Fibroblast of mammary gland (primary cell): ENCODE data around the gene MINDY4.

Experiments used
- DNase-seq: peaks from one replicate; pipeline ENCODE4 v3.0.0-alpha.2; 2010; ENCODE audit warnings: low read depth
- H3K4me3 ChIP-seq: 2 replicates; pipeline ENCODE4 v1.5.1; 2011; ENCODE audit warnings: low read depth, mild to moderate bottlenecking, low read length, moderate library complexity; ENCODE audit not compliant: control insufficient read depth
- TF ChIP-seq, protein P1 (sequence below): conservative IDR thresholded peaks from 2 replicates; pipeline ENCODE4 v1.5.1; 2011; ENCODE audit warnings: low read depth, low read length, inconsistent platforms; ENCODE audit not compliant: control insufficient read depth, insufficient read depth

Gene MINDY4

GRCh38 chr7:30771880-30772425 is 736 bp downstream of the MINDY4 start:
- peak overlapping the region; percentile 87 for H3K4me3 ChIP-seq
- no peak for DNase-seq
- TF ChIP-seq, protein P1, sequence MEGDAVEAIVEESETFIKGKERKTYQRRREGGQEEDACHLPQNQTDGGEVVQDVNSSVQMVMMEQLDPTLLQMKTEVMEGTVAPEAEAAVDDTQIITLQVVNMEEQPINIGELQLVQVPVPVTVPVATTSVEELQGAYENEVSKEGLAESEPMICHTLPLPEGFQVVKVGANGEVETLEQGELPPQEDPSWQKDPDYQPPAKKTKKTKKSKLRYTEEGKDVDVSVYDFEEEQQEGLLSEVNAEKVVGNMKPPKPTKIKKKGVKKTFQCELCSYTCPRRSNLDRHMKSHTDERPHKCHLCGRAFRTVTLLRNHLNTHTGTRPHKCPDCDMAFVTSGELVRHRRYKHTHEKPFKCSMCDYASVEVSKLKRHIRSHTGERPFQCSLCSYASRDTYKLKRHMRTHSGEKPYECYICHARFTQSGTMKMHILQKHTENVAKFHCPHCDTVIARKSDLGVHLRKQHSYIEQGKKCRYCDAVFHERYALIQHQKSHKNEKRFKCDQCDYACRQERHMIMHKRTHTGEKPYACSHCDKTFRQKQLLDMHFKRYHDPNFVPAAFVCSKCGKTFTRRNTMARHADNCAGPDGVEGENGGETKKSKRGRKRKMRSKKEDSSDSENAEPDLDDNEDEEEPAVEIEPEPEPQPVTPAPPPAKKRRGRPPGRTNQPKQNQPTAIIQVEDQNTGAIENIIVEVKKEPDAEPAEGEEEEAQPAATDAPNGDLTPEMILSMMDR, result no peak

- H3K4me3 ChIP-seq, result no peak overlapping the region
- DNase-seq, result no peak
- TF ChIP-seq, protein P1, result no peak
These were observed 1.8 kb downstream of the MINDY4 start for GRCh38 chr7:30772984-30773383.

DNA sequence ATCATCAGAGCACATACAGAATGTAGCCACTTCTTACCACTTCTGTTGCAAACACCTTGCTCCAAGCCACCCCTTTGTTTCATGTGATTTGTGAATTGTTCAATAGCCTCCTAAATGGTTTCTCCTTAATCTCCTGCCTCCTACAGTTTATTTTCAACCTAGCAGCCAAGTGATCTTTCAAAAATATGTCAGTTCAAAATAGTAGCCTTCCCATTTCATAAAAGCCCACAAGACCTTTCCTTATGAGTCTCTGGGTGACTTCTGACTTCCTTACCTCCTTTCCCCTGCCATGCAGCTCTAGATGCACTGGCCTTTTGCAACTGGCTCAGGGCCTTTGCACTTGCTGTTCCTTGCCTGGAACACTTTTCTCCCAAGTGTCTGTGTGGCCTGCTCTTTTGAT is 4.8 kb downstream of the MINDY4 start:
- no peak overlapping the region for H3K4me3 ChIP-seq
- TF ChIP-seq, protein P1, result no peak

GRCh38 chr7:30776971-30777370 is 5.8 kb downstream of the MINDY4 start:
- TF ChIP-seq, protein P1, result no peak
- DNase-seq, result no peak

More for the DNA sequence above, 4.8 kb downstream of the MINDY4 start:
- DNase-seq, result no peak

GRCh38 chr7:30778255-30779025 is 7.2 kb downstream of the MINDY4 start:
- DNase-seq, result peak; percentile 51
- no peak overlapping the region for H3K4me3 ChIP-seq
- TF ChIP-seq, protein P1, result no peak

More at GRCh38 chr7:30776971-30777370, 5.8 kb downstream of the MINDY4 start:
- no peak overlapping the region for H3K4me3 ChIP-seq

- H3K4me3 ChIP-seq, result no peak overlapping the region
- TF ChIP-seq, protein P1, result no peak
- no peak for DNase-seq
These were observed 8.4 kb downstream of the MINDY4 start for GRCh38 chr7:30779574-30779973.

- TF ChIP-seq, protein P1, result no peak
- no peak for DNase-seq
- H3K4me3 ChIP-seq, result no peak overlapping the region
These were observed 9.7 kb downstream of the MINDY4 start for GRCh38 chr7:30780941-30781340.
